HepG2 (cell line): ENCODE measurements around the gene INKA1. TPM values are rescaled to one million over a fixed set of nuclear protein-coding genes. Genes with fewer than 3 reads are reported as not detected.

Experiments used
- CENPX ChIP-seq: sonication (generic); formaldehyde crosslinking; IDR thresholded peaks from 2 replicates; pipeline ENCODE4 v1.9.0; 2021; ENCODE audit warnings: mild to moderate bottlenecking, missing genetic modification reagents, moderate library complexity
- EP300 ChIP-seq, 3 experiments: sonication (generic) in 1 of 3; formaldehyde crosslinking in 1 of 3; IDR thresholded peaks; 2 replicates each; pipeline versions ENCODE4 v1.5.1 to v1.6.1; 2011 to 2020; ENCODE audit warnings: low read depth in 2 of 3, low read length in 2 of 3, borderline replicate concordance in 1 of 3, improper control_type of control experiment in 1 of 3, mild to moderate bottlenecking in 1 of 3, missing genetic modification reagents in 1 of 3, moderate library complexity in 1 of 3
- KIAA2018 ChIP-seq: sonication (generic); formaldehyde crosslinking; IDR thresholded peaks from 2 replicates; pipeline ENCODE4 v1.5.0; 2020; ENCODE audit warnings: mild to moderate bottlenecking, missing genetic modification reagents, borderline replicate concordance
- SRF ChIP-seq: IDR thresholded peaks from 2 replicates; pipeline ENCODE4 v1.6.1; 2011; ENCODE audit warnings: mild to moderate bottlenecking, low read depth, low read length, moderate library complexity
- ZNF660 ChIP-seq: sonication (generic); formaldehyde crosslinking; IDR thresholded peaks from 2 replicates; pipeline ENCODE4 v1.5.1; 2020; ENCODE audit warnings: mild to moderate bottlenecking, low read depth, missing genetic modification reagents, borderline replicate concordance
- ZNF777 ChIP-seq: sonication (generic); formaldehyde crosslinking; IDR thresholded peaks from 2 replicates; pipeline ENCODE4 v1.4.0; 2020; ENCODE audit warnings: missing genetic modification reagents
- polyA plus RNA-seq, 8 experiments: library from polyadenylated mRNA; depleted of rRNA in 3 of 8; stranded (reverse) in 7 of 8; unstranded in 1 of 8; fragments of >200 nt; fragmentation: Illumina TruSeq in 4 of 8; extraction: Trizol in 4 of 8; gene quantifications; 2 replicates each; pipeline versions ENCODE4 v1.2.1 to v1.2.3, GENCODE V29; 2011 to 2016; ENCODE audit warnings: low read depth in 4 of 8, missing spikeins in 1 of 8, mixed read lengths in 1 of 8; ENCODE audit not compliant: insufficient read depth in 1 of 8
- total RNA-seq, 5 experiments: library from RNA; depleted of rRNA; stranded (reverse); fragments of >200 nt; fragmentation: Illumina TruSeq; extraction: Trizol; gene quantifications; 2 replicates each; pipeline ENCODE4 v1.2.3, GENCODE V29; 2016; ENCODE audit warnings: low read depth in 1 of 5
- TF ChIP-seq, protein P1 (sequence below): sonication (generic); formaldehyde crosslinking; IDR thresholded peaks from 2 replicates; pipeline ENCODE4 v1.4.0; 2020; ENCODE audit warnings: missing genetic modification reagents, borderline replicate concordance
- TF ChIP-seq, protein P2 (sequence below): sonication (generic); formaldehyde crosslinking; IDR thresholded peaks from 2 replicates; pipeline ENCODE4 v1.4.0; 2020; ENCODE audit warnings: missing genetic modification reagents
- TF ChIP-seq, protein P3 (sequence below): sonication (generic); formaldehyde crosslinking; IDR thresholded peaks from 2 replicates; pipeline ENCODE4 v1.4.0; 2020; ENCODE audit warnings: mild to moderate bottlenecking, missing genetic modification reagents

INKA1 gene
- total and polyA plus RNA-seq, 2 of the 13 experiments (the other 11 are each of a cell fraction or from before 2014, with no cell fraction given) = 0.22 to 0.41 TPM

DNA sequence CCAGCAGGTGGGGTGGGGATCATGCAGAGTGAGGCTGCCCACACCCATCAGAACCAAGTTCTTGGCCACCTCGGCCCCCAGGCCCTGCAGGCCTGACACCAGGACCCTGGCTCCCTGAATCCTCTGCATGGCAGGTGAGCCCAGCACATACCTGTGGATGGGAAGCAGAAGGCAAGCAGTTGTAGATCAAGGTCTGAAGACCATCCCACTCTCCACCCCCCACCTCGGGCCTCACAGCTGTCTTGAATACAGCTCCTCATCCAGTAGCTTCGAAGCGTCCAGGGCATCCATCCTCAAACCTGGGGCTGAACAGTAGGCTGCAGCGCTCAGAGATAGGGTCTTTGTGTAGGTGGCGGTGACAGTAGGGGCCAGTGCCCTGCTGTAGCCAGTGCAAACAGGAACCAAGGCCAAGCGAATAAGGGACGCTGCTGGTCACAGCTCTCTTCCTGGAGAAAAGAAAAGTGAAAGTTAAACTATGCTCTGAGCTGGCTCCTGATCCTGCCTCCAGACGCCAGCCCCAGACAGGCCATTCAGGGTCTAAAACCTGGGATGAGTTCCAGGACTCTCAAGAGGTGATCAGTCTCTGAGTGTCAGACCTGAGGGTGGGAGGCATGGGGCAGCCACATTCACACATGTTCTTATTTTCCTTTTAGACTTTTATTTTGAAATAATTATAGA lies 10.6 kb downstream of the INKA1 start, which contains the start of gene UBA7 (continued):
- TF ChIP-seq ZNF660 (CRISPR knock-in tag) = no peak
- TF ChIP-seq, protein P1, sequence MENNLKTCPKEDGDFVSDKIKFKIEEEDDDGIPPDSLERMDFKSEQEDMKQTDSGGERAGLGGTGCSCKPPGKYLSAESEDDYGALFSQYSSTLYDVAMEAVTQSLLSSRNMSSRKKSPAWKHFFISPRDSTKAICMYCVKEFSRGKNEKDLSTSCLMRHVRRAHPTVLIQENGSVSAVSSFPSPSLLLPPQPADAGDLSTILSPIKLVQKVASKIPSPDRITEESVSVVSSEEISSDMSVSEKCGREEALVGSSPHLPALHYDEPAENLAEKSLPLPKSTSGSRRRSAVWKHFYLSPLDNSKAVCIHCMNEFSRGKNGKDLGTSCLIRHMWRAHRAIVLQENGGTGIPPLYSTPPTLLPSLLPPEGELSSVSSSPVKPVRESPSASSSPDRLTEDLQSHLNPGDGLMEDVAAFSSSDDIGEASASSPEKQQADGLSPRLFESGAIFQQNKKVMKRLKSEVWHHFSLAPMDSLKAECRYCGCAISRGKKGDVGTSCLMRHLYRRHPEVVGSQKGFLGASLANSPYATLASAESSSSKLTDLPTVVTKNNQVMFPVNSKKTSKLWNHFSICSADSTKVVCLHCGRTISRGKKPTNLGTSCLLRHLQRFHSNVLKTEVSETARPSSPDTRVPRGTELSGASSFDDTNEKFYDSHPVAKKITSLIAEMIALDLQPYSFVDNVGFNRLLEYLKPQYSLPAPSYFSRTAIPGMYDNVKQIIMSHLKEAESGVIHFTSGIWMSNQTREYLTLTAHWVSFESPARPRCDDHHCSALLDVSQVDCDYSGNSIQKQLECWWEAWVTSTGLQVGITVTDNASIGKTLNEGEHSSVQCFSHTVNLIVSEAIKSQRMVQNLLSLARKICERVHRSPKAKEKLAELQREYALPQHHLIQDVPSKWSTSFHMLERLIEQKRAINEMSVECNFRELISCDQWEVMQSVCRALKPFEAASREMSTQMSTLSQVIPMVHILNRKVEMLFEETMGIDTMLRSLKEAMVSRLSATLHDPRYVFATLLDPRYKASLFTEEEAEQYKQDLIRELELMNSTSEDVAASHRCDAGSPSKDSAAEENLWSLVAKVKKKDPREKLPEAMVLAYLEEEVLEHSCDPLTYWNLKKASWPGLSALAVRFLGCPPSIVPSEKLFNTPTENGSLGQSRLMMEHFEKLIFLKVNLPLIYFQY = no peak
- TF ChIP-seq SRF = no peak
- TF ChIP-seq EP300 (IDR thresholded peaks at IDR 0.05; ENCODE audit: low read depth in 2 of 2, low read length in 2 of 2) = no peak
- no peak for TF ChIP-seq EP300 (CRISPR knock-in tag; IDR thresholded peaks at IDR 0.05; ENCODE audit: borderline replicate concordance)
- TF ChIP-seq KIAA2018 = no peak
- TF ChIP-seq, protein P2, sequence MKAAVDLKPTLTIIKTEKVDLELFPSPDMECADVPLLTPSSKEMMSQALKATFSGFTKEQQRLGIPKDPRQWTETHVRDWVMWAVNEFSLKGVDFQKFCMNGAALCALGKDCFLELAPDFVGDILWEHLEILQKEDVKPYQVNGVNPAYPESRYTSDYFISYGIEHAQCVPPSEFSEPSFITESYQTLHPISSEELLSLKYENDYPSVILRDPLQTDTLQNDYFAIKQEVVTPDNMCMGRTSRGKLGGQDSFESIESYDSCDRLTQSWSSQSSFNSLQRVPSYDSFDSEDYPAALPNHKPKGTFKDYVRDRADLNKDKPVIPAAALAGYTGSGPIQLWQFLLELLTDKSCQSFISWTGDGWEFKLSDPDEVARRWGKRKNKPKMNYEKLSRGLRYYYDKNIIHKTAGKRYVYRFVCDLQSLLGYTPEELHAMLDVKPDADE (CRISPR knock-in tag) = no peak
- TF ChIP-seq ZNF777 (CRISPR knock-in tag) = peak; percentile 36; the same call in 1 of the 2 replicates
- TF ChIP-seq, protein P3, sequence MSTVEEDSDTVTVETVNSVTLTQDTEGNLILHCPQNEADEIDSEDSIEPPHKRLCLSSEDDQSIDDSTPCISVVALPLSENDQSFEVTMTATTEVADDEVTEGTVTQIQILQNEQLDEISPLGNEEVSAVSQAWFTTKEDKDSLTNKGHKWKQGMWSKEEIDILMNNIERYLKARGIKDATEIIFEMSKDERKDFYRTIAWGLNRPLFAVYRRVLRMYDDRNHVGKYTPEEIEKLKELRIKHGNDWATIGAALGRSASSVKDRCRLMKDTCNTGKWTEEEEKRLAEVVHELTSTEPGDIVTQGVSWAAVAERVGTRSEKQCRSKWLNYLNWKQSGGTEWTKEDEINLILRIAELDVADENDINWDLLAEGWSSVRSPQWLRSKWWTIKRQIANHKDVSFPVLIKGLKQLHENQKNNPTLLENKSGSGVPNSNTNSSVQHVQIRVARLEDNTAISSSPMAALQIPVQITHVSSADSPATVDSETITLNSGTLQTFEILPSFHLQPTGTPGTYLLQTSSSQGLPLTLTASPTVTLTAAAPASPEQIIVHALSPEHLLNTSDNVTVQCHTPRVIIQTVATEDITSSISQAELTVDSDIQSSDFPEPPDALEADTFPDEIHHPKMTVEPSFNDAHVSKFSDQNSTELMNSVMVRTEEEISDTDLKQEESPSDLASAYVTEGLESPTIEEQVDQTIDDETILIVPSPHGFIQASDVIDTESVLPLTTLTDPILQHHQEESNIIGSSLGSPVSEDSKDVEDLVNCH (CRISPR knock-in tag) = no peak
- no peak for TF ChIP-seq CENPX
